Measurements from ENCODE around the gene CYGB.

GRCh38 chr17:76537288-76537577, 276 bp downstream of the CYGB start:
- TF ChIP-seq CTCF (IDR thresholded peaks at IDR 0.05), result no peak
- TF ChIP-seq POLR2A (IDR thresholded peaks at IDR 0.05), result no peak
- TF ChIP-seq POLR2AphosphoS5 (IDR thresholded peaks at IDR 0.05), result no peak
